Measurements from ENCODE around the gene PPIL6. TPM values are rescaled to one million over a fixed set of nuclear protein-coding genes. Genes with fewer than 3 reads are reported as not detected.
"Not testable (repeated sequence)": the region's sequence is repeated elsewhere in the genome, so short reads cannot be mapped to it uniquely, and the experiment has no call there.

PPIL6 gene
- polyA plus RNA-seq, 1 donor from 2014 or later, result 1.1 TPM

DNA sequence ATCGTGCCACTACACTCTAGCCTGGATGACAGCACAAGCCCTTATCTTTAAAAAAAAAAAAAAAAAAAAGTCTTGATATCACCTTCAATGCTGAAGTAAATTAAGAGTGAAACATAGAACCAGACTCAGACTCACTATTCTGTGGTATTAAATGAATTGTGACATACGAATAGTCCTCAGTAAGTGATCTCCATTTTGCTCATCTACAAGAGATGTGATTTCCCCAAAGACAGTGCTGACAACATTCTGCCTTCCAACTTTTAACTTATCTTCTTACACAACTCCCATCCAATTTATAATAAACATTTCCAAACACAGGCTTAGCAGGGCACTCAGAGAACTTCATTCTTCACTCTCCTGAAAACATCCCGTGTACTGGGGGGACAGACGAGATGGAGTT is 34.6 kb upstream of the PPIL6 start:
- peak overlapping the region in 1 of 4 donors; percentile 75 for H3K4me3 Mint-ChIP-seq
- no peaks in the 10 kb centered on the region for H3K27me3 Mint-ChIP-seq
- no peaks in the 10 kb centered on the region for H3K9me3 Mint-ChIP-seq
- peak overlapping the region; percentile 16 to 40 (median 19) for H3K27ac Mint-ChIP-seq
- H3K4me1 Mint-ChIP-seq, result peaks cover 54 to 64% (median 57%) of the 10 kb centered on the region in 3 donors
- H3K36me3 Mint-ChIP-seq, result peaks cover 3% of the 10 kb centered on the region

DNA sequence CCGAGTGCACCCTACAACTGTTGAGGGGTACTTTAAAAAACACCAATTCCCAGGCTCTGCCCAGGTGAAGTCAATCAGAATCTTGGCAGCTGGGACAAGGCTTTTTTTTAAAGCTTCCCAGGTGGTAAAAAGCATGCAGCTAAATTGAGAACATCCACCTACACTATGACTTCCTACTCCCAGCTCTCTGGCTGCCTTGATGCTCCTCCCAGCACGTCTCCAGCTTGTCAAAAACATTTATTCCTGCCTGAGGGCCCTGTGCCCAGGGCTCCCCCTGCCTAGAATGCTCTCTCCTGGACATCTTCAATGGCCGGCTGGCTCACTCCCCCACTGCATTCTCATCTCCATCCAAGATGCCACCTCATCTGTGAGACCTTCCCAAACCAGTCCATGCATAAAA is 32.7 kb upstream of the PPIL6 start:
- Mint-ChIP-seq H3K4me3 (peak overlapping the region in 2 of 4 donors; percentile 41 to 70), H3K27me3 (no peaks in the 10 kb centered on the region), H3K36me3 (peaks cover 5% of the 10 kb centered on the region)

DNA sequence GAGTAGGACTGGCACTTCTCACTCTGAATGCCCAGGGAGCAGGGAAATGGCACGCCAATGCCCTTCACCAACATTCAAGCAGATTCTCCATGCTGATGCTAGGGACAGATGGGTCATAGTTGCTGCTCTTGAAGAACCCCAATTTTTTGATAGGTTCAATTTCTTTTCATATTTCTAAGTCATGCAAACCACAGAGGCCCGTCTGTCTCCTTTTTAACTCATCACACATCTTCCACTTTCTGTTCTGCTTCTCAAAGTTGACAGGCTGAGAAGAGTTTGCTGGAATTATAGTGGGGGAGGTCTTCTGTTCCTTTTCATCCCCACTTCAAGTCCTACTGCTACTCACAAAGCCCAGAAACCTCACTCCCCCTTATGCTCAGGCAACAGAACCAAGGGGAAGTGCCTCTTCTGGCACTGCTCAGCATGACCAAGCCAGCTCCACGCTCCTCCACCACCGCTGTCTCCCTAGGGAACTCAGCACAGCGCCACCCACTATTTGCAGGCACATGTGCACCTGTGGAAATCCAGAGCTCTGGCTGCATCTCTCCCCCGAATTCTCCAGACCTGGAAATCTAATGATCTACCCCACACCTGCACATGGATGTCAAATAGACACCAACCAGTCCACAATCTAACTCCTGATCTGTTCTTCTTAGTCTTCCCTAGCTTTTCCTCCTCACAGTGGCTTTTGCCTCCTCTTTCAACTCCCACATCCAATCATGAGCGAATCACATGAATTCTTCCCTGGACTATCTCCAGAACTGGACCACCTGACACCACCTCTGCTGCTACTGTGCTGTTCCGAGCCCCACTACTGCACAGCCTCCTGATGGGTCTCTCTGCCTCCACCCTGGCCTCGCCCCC is 31.9 kb upstream of the PPIL6 start:
- Mint-ChIP-seq H3K9me3 (no peaks in the 10 kb centered on the region), H3K4me3 (peak overlapping the region in 3 of 4 donors; percentile 6 to 83 (median 43)), H3K4me1 (peaks cover 42 to 56% (median 53%) of the 10 kb centered on the region in 3 donors), H3K27me3 (no peaks in the 10 kb centered on the region), H3K27ac (peak overlapping the region; percentile 17 to 87 (median 48)), H3K36me3 (peaks cover 5% of the 10 kb centered on the region)

More for the DNA sequence above, 32.7 kb upstream of the PPIL6 start:
- H3K27ac Mint-ChIP-seq, result peak overlapping the region in 1 of 3 donors; percentile 87
- H3K4me1 Mint-ChIP-seq, result peaks cover 48 to 62% (median 55%) of the 10 kb centered on the region in 3 donors
- H3K9me3 Mint-ChIP-seq, result no peaks in the 10 kb centered on the region

DNA sequence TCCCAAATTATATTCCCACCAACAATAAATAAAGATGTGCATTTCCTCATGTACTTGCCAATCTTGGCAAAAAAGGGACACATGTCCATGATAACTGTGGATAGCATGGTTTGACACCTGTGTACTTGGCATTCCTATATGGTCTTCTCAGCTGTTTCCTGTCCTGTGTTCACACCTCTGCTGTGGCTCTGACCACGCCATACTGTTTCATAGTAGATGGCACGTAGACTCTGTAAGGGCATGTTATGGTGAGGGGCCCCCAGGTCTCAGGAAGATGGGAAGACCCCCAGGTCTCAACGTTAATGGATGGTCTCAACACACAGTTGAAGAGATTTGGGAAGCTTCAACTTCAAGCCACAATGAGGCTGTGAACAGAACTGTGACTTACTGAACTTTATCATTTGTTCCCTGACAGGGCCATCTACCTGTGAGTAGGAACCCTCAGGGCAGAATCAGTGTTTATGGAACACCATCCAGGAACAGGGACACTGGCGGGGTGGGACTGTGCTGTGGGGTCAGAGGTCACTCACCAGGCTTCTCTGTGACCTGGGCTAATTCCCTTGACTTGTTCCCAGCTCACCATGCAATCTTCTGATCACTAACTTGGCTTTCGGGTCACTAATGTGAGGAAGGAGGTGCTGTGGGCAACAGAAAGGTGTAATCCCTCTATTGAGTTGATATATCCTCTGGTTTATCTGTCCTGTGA is 30.8 kb upstream of the PPIL6 start:
- Mint-ChIP-seq H3K9me3 (no peaks in the 10 kb centered on the region), H3K27me3 (no peaks in the 10 kb centered on the region), H3K4me1 (peaks cover 40 to 50% (median 49%) of the 10 kb centered on the region in 3 donors), H3K4me3 (no peak overlapping the region), H3K27ac (peak overlapping the region in 1 of 3 donors; percentile 64), H3K36me3 (peaks cover 5% of the 10 kb centered on the region)

DNA sequence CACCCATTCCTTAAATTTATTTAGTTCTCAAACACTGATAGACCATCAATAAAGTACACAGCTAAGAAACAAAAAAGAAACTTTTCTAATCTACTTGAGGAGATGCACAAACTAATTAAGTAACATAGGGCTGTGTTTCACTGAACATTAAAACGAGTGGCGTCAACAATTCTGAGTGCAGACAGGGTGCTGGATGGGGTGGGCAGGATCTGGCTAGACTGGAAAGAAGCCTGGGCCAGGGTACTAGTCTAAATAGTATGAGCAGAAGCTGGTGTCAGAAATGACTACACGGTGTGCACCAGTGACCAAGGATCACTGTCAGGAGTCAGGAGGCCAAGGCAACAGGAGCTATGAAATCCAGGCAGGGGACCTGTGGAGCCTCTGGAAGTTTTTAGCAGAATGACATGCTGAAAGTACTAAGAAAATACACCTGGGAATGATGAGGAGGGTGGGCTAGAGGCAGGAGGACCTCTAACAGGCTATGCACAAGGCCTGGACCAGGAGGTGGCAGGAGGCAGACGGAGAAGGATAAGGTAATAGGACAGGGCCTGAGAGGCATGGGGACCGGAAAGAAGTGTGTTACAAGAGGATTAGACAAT is 29.3 kb upstream of the PPIL6 start:
- H3K4me3 Mint-ChIP-seq, result peak overlapping the region in 1 of 4 donors; percentile 81
- peaks cover 37 to 50% (median 45%) of the 10 kb centered on the region in 3 donors for H3K4me1 Mint-ChIP-seq
- H3K27ac Mint-ChIP-seq, result peak overlapping the region; percentile 28 to 64 (median 37)
- peaks cover 3% of the 10 kb centered on the region for H3K36me3 Mint-ChIP-seq
- no peaks in the 10 kb centered on the region for H3K9me3 Mint-ChIP-seq
- no peaks in the 10 kb centered on the region for H3K27me3 Mint-ChIP-seq

DNA sequence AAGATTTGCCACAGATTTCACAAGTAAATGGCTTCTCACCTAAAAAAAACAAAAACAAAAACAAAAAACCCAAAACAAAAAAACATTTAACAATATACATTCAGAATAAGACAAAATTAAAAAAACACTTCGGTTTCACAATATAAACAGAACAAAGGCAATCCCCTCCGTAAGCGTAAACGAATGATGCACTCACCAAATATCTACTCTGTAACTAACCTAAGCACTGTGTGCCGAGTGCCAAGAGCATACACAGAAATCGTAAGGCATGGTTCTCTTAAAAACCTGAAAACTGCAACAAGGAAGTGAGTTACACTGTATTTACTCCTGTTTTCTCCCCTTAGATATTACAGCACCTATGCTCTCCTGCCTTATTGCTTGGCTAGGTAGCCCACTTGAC is 27.3 kb upstream of the PPIL6 start:
- H3K27me3 Mint-ChIP-seq, result no peaks in the 10 kb centered on the region
- H3K9me3 Mint-ChIP-seq, result no peaks in the 10 kb centered on the region
- H3K4me3 Mint-ChIP-seq, result no peak overlapping the region
- peaks cover 30 to 47% (median 41%) of the 10 kb centered on the region in 3 donors for H3K4me1 Mint-ChIP-seq
- peaks cover 3% of the 10 kb centered on the region for H3K36me3 Mint-ChIP-seq
- peak overlapping the region in 1 of 3 donors; percentile 85 for H3K27ac Mint-ChIP-seq

GRCh38 chr6:109466212-109466923 is 25.9 kb upstream of the PPIL6 start:
- Mint-ChIP-seq H3K4me3 (no peak overlapping the region), H3K36me3 (peaks cover 2% of the 10 kb centered on the region), H3K4me1 (peaks cover 25 to 43% (median 43%) of the 10 kb centered on the region in 3 donors), H3K27ac (peak overlapping the region in 1 of 3 donors; percentile 71), H3K27me3 (no peaks in the 10 kb centered on the region), H3K9me3 (no peaks in the 10 kb centered on the region)

DNA sequence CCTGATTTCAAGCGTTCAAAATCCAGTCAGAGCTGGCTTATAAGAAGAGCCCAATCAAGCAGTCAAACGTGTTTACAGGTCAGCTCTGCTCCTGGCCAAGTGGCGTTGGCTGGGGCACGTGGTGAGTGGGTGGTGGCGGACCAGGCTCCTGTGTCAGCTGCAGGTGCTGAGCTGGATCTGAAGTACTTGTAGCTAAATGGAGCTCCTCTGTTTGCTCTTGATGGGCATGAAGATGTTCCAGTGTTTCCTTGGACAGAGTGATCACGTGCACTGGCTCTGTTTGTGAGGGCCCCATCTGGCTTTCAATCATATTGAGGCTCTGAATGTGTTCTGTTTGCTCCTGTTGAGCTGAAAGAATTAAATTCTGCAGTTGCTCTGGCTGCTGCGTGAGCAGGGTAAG is 25.3 kb upstream of the PPIL6 start:
- Mint-ChIP-seq H3K27ac (no peak overlapping the region), H3K9me3 (no peaks in the 10 kb centered on the region), H3K27me3 (no peaks in the 10 kb centered on the region), H3K4me3 (no peak overlapping the region), H3K36me3 (peaks cover 6% of the 10 kb centered on the region), H3K4me1 (peaks cover 19 to 40% (median 38%) of the 10 kb centered on the region in 3 donors)

DNA sequence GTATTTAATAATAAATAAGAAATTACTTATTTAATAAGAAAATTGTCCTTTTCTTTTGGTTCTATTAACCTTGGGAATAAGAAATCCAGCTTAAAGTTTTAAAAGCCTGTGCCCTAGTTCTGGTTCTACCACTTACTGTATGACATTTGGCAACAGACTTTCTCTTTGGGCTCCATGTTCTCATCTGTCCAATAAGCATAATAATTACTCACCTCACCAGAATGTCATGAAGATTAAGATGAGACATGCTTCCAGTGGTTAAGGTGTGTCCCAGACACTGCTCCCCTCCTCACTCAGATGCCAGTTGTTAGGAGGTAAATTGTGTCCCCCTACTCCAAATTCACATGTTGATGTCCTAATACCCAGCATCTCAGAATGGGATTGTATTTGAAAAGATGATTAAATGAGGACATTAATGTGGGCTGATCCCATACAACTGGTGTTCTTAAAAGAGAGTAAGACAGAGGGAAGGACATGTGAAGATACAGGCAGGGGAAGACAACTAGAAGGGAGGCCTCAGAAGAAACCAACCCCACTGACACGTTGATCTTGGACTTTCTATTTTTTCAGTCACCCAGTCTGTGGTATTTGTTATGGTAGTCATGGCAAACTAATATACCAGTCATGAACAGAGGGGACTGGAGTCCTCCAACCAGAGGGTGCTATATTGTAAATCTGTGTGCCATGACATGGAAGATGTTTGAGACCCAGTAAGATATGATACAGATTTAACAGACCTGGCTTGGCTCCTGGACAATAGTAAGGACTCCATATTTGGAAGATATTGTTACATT is 21.5 kb upstream of the PPIL6 start:
- Mint-ChIP-seq H3K27ac (peak overlapping the region; percentile 66 to 92 (median 90)), H3K27me3 (no peaks in the 10 kb centered on the region), H3K36me3 (peaks cover 11% of the 10 kb centered on the region), H3K4me1 (peaks cover 39 to 52% (median 39%) of the 10 kb centered on the region in 3 donors), H3K4me3 (peak overlapping the region in 1 of 4 donors; percentile 7), H3K9me3 (no peaks in the 10 kb centered on the region)

DNA sequence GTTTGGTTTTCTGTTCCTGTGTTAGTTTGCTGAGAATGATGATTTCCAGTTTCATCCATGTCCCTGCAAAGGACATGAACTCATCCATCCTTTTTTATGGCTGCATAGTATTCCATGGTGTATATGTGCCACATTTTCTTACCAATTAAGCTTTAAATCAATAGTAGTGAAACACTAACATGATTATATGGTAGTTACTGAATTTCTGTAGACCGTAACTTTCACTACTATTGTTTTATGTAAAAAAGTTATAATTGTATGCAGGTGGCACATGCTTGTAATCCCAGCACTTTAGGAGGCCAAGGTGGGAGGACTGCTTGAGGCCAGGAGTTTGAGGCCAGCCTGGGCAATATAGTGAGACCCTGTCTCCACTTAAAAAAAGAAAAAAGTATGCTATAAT is 20.8 kb upstream of the PPIL6 start:
- Mint-ChIP-seq H3K27ac (peak overlapping the region; percentile 51 to 65 (median 53)), H3K36me3 (peaks cover 11% of the 10 kb centered on the region), H3K4me1 (peaks cover 42 to 55% (median 46%) of the 10 kb centered on the region in 3 donors)
- not testable (repeated sequence) for H3K27me3 Mint-ChIP-seq, H3K9me3 Mint-ChIP-seq, H3K4me3 Mint-ChIP-seq

- peaks cover 11% of the 10 kb centered on the region for H3K36me3 Mint-ChIP-seq
- H3K4me3 Mint-ChIP-seq, result peak overlapping the region in 1 of 4 donors; percentile 8
- H3K27ac Mint-ChIP-seq, result peak overlapping the region; percentile 51 to 96 (median 65)
- no peaks in the 10 kb centered on the region for H3K27me3 Mint-ChIP-seq
- H3K9me3 Mint-ChIP-seq, result no peaks in the 10 kb centered on the region
- H3K4me1 Mint-ChIP-seq, result peaks cover 39 to 48% (median 43%) of the 10 kb centered on the region in 3 donors
Observed at GRCh38 chr6:109460161-109460829, 19.9 kb upstream of the PPIL6 start.

- Mint-ChIP-seq H3K4me3 (peak overlapping the region; percentile 8 to 97 (median 40)), H3K27ac (peak overlapping the region; percentile 51 to 96 (median 65)), H3K36me3 (peaks cover 11% of the 10 kb centered on the region), H3K9me3 (no peaks in the 10 kb centered on the region), H3K4me1 (peaks cover 39 to 45% (median 44%) of the 10 kb centered on the region in 3 donors), H3K27me3 (no peaks in the 10 kb centered on the region)
Observed at GRCh38 chr6:109458774-109459531, 18.5 kb upstream of the PPIL6 start.

DNA sequence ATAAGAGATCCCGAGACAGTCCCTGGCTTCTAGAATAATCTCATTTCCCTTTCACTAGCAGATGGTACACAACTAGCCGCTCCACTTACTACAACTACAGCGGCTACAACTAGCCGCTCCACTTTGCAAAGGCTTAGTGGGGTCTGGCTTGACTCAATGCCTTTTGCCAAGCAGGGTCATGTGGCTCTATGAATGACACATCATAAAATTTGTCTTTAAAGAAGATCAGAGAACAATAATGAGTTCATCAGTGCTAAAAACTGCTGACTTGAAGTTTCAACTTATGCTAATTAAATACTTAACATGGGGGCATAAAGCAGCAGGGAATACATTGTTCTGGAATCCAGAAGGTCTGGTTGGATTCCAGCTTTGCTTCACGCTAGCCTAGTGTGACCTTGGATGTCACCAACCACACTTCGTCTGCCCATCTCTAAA is 17.2 kb upstream of the PPIL6 start:
- H3K9me3 Mint-ChIP-seq, result no peaks in the 10 kb centered on the region
- H3K4me3 Mint-ChIP-seq, result peak overlapping the region; percentile 92 to 97 (median 97)
- peaks cover 41 to 50% (median 45%) of the 10 kb centered on the region in 3 donors for H3K4me1 Mint-ChIP-seq

More for the DNA sequence above, 17.2 kb upstream of the PPIL6 start:
- Mint-ChIP-seq H3K36me3 (peaks cover 11% of the 10 kb centered on the region), H3K27me3 (no peaks in the 10 kb centered on the region), H3K27ac (peak overlapping the region; percentile 51 to 96 (median 65))
